H1 (cell line): ENCODE data around the gene AIFM3.

Experiments
- BCL11A ChIP-seq, 2 experiments: IDR thresholded peaks; one replicate each; pipeline ENCODE4 v1.6.1; 2011; ENCODE audit warnings: low read depth in 2 of 2, low read length in 2 of 2, mild to moderate bottlenecking in 2 of 2
- CHD2 ChIP-seq: IDR thresholded peaks from 2 replicates; pipeline ENCODE4 v1.6.1; 2012; ENCODE audit warnings: low read length, improper control_type of control experiment
- CTCF ChIP-seq, 3 experiments: IDR thresholded peaks; 1 replicate in 2 of 3; 2 replicates in 1 of 3; pipeline versions ENCODE4 v1.5.1 to v1.6.1; 2011; ENCODE audit warnings: low read length in 3 of 3, mild to moderate bottlenecking in 3 of 3, inconsistent platforms in 2 of 3, low read depth in 1 of 3, moderate library complexity in 1 of 3; ENCODE audit not compliant: insufficient read depth in 1 of 3; ENCODE audit errors: control extremely low read depth in 1 of 3
- NRF1 ChIP-seq: IDR thresholded peaks from 2 replicates; pipeline ENCODE4 v1.6.1; 2011; ENCODE audit warnings: mild to moderate bottlenecking, low read depth, low read length, improper control_type of control experiment
- POLR2A ChIP-seq, 2 experiments: IDR thresholded peaks; 1 replicate in 1 of 2; 2 replicates in 1 of 2; pipeline ENCODE4 v1.6.1; 2011; ENCODE audit warnings: low read depth in 2 of 2, low read length in 2 of 2, mild to moderate bottlenecking in 2 of 2; ENCODE audit errors: control extremely low read depth in 1 of 2
- POLR2AphosphoS5 ChIP-seq: IDR thresholded peaks from 2 replicates; pipeline ENCODE4 v1.6.1; 2011; ENCODE audit warnings: low read depth, low read length
- RAD21 ChIP-seq, 2 experiments: IDR thresholded peaks in 1 of 2; conservative IDR thresholded peaks in 1 of 2; 2 replicates each; pipeline ENCODE4 v1.6.1; 2011; ENCODE audit warnings: low read depth in 2 of 2, low read length in 2 of 2, improper control_type of control experiment in 1 of 2, inconsistent platforms in 1 of 2, mild to moderate bottlenecking in 1 of 2, moderate library complexity in 1 of 2
- SIN3A ChIP-seq, 2 experiments: IDR thresholded peaks in 1 of 2; conservative IDR thresholded peaks in 1 of 2; 2 replicates each; pipeline ENCODE4 v1.6.1; 2011 to 2012; ENCODE audit warnings: low read length in 2 of 2, improper control_type of control experiment in 1 of 2, low read depth in 1 of 2, mild to moderate bottlenecking in 1 of 2
- TAF1 ChIP-seq: IDR thresholded peaks from 2 replicates; pipeline ENCODE4 v1.6.1; 2011; ENCODE audit warnings: mild to moderate bottlenecking, low read depth, low read length
- TAF7 ChIP-seq: optimal IDR thresholded peaks from 2 replicates; pipeline ENCODE3; 2011; ENCODE audit warnings: low read depth, mild to moderate bottlenecking, inconsistent platforms, low read length, moderate library complexity, borderline replicate concordance
- TBP ChIP-seq: IDR thresholded peaks from 2 replicates; pipeline ENCODE4 v1.6.1; 2011; ENCODE audit warnings: low read depth, low read length, improper control_type of control experiment
- YY1 ChIP-seq: IDR thresholded peaks from 2 replicates; pipeline ENCODE4 v1.6.1; 2011; ENCODE audit warnings: low read depth, mild to moderate bottlenecking, low read length

- TF ChIP-seq BCL11A (IDR thresholded peaks at IDR 0.05; ENCODE audit: low read depth in 2 of 2, low read length in 2 of 2) = no peak
- TF ChIP-seq NRF1 = no peak
- no peak for TF ChIP-seq CTCF (IDR thresholded peaks at IDR 0.05; ENCODE audit: control extremely low read depth in 1 of 3, insufficient read depth in 1 of 3, low read depth in 1 of 3, low read length in 3 of 3)
- no peak for TF ChIP-seq TAF1
- TF ChIP-seq CHD2 = no peak
- no peak for TF ChIP-seq POLR2AphosphoS5
- no peak for TF ChIP-seq POLR2A (IDR thresholded peaks at IDR 0.05; ENCODE audit: control extremely low read depth in 1 of 2, low read depth in 2 of 2, low read length in 2 of 2)
- TF ChIP-seq TAF7 = no peak
- TF ChIP-seq TBP = no peak
- TF ChIP-seq RAD21 (IDR thresholded peaks at IDR 0.05 in 1 of 2, conservative IDR thresholded peaks at IDR 0.05 in 1 of 2; ENCODE audit: low read depth in 2 of 2, low read length in 2 of 2) = no peak
- TF ChIP-seq SIN3A (conservative IDR thresholded peaks at IDR 0.05 in 1 of 2, IDR thresholded peaks at IDR 0.05 in 1 of 2; ENCODE audit: low read depth in 1 of 2, low read length in 2 of 2) = no peak
- TF ChIP-seq YY1 = no peak
Observed at GRCh38 chr22:20952544-20953341, 14.3 kb upstream of the AIFM3 start.
